HepG2 (cell line): ENCODE measurements around the gene LTB4R2. TPM values are rescaled to one million over a fixed set of nuclear protein-coding genes. Genes with fewer than 3 reads are reported as not detected.

Experiments
- HCFC1 ChIP-seq: fragments of 150-350 bp; IDR thresholded peaks from 2 replicates; pipeline ENCODE4 v1.6.1; 2014; ENCODE audit warnings: low read depth, low read length
- HHEX ChIP-seq: IDR thresholded peaks from 2 replicates; pipeline ENCODE4 v1.6.1; 2016; ENCODE audit warnings: control low read depth
- PCBP2 ChIP-seq: fragments of 200-400 bp; formaldehyde crosslinking; optimal IDR thresholded peaks from 2 replicates; pipeline ENCODE3; 2018; ENCODE audit warnings: low read length, low read depth; ENCODE audit not compliant: poor library complexity, severe bottlenecking
- ZNF407 ChIP-seq: sonication (generic); formaldehyde crosslinking; IDR thresholded peaks from one replicate; pipeline ENCODE4 v1.5.1; 2020; ENCODE audit warnings: mild to moderate bottlenecking, missing genetic modification reagents; ENCODE audit errors: not compliant biosample characterization
- ZNF574 ChIP-seq: sonication (generic); formaldehyde crosslinking; IDR thresholded peaks from 2 replicates; pipeline ENCODE4 v1.4.0; 2020; ENCODE audit warnings: missing genetic modification reagents
- ZNF784 ChIP-seq: sonication (generic); formaldehyde crosslinking; IDR thresholded peaks from 2 replicates; pipeline ENCODE4 v1.5.1; 2020; ENCODE audit warnings: missing genetic modification reagents, mild to moderate bottlenecking, borderline replicate concordance
- ZNF83 ChIP-seq: sonication (generic); formaldehyde crosslinking; IDR thresholded peaks from 2 replicates; pipeline ENCODE4 v1.4.0; 2020; ENCODE audit warnings: missing genetic modification reagents, mild to moderate bottlenecking, borderline replicate concordance
- ZSCAN21 ChIP-seq: sonication (generic); formaldehyde crosslinking; IDR thresholded peaks from 2 replicates; pipeline ENCODE4 v1.8.0; 2022; ENCODE audit warnings: mild to moderate bottlenecking, missing genetic modification reagents, moderate library complexity, borderline replicate concordance
- polyA plus RNA-seq, 8 experiments: library from polyadenylated mRNA; depleted of rRNA in 3 of 8; stranded (reverse) in 7 of 8; unstranded in 1 of 8; fragments of >200 nt; fragmentation: Illumina TruSeq in 4 of 8; extraction: Trizol in 4 of 8; gene quantifications; 2 replicates each; pipeline versions ENCODE4 v1.2.1 to v1.2.3, GENCODE V29; 2011 to 2016; ENCODE audit warnings: low read depth in 4 of 8, missing spikeins in 1 of 8, mixed read lengths in 1 of 8; ENCODE audit not compliant: insufficient read depth in 1 of 8
- total RNA-seq, 5 experiments: library from RNA; depleted of rRNA; stranded (reverse); fragments of >200 nt; fragmentation: Illumina TruSeq; extraction: Trizol; gene quantifications; 2 replicates each; pipeline ENCODE4 v1.2.3, GENCODE V29; 2016; ENCODE audit warnings: low read depth in 1 of 5

The LTB4R2 gene
- total and polyA plus RNA-seq, 2 of the 13 experiments (the other 11 are each of a cell fraction or from before 2014, with no cell fraction given): 3.9 to 6.9 TPM

- TF ChIP-seq PCBP2 (no peak), ZSCAN21 (CRISPR knock-in tag) (peak; percentile 99), ZNF407 (CRISPR knock-in tag) (peak; percentile 100), ZNF784 (CRISPR knock-in tag) (peak; percentile 99), ZNF574 (CRISPR knock-in tag) (peak; percentile 92), HHEX (CRISPR knock-in tag) (0 out of 2 replicates have a peak, but pooled peaks have one; percentile 8), ZNF83 (peak; percentile 99), HCFC1 (0 out of 2 replicates have a peak, but pooled peaks have one; percentile 10)
- TF ChIP-seq, all 625 proteins: peak for 445
Observed at GRCh38 chr14:24315807-24316596, 6.1 kb downstream of the LTB4R2 start (continued).
